GM21360 (cell line): ENCODE data around the gene ESD.

Source experiments
- ATAC-seq: cut with Tn5 transposase; IDR thresholded peaks from one replicate; pipeline ENCODE4 v1.9.1; 2021; ENCODE audit warnings: mild to moderate bottlenecking, moderate library complexity; ENCODE audit not compliant: unreplicated experiment

ESD gene

GRCh38 chr13:46748300-46748699, 48.7 kb downstream of the ESD start:
- ATAC-seq = no peak

GRCh38 chr13:46747031-46747820, 49.7 kb downstream of the ESD start:
- no peak for ATAC-seq

GRCh38 chr13:46745706-46746105, 51.3 kb downstream of the ESD start:
- no peak for ATAC-seq

- no peak for ATAC-seq
Measured at GRCh38 chr13:46745062-46745461, 51.9 kb downstream of the ESD start.

GRCh38 chr13:46743191-46743590, 53.8 kb downstream of the ESD start:
- ATAC-seq = no peak

- ATAC-seq = no peak
Measured at GRCh38 chr13:46739447-46740098, 57.4 kb downstream of the ESD start.

GRCh38 chr13:46738766-46739165, 58.2 kb downstream of the ESD start:
- ATAC-seq = no peak

- ATAC-seq = no peak
Measured at GRCh38 chr13:46738055-46738454, 58.9 kb downstream of the ESD start.

GRCh38 chr13:46736541-46737310, 60.2 kb downstream of the ESD start:
- no peak for ATAC-seq

- ATAC-seq = no peak
Measured at GRCh38 chr13:46735425-46735824, 61.5 kb downstream of the ESD start.

GRCh38 chr13:46731535-46731934, 65.4 kb downstream of the ESD start:
- ATAC-seq = no peak

GRCh38 chr13:46728777-46729176, 68.2 kb downstream of the ESD start:
- no peak for ATAC-seq

GRCh38 chr13:46726347-46726746, 70.6 kb downstream of the ESD start:
- no peak for ATAC-seq
